HEK293 (cell line): ENCODE measurements around the gene REST.

ENCODE experiments used
- CTCF ChIA-PET: fragments of 350-600 bp; formaldehyde crosslinking; extraction: SDS; loops from one replicate; lab custom pipeline; 2021; ENCODE audit warnings: antibody characterized with exemption; lab: Yijun Ruan, JAX
- POLR2A ChIA-PET: fragments of 300-600 bp; formaldehyde crosslinking; extraction: SDS; loops from one replicate; lab custom pipeline; 2020; ENCODE audit warnings: antibody characterized with exemption, inconsistent platforms; lab: Yijun Ruan, JAX
- H3K27ac ChIP-seq: fragments of 200-500 bp; sonication (Bioruptor generic); 2 replicates; pipeline ENCODE4 v1.5.1; 2014; ENCODE audit warnings: low read depth, low read length, control low read depth, inconsistent platforms; ENCODE audit errors: extremely low read depth
- H3K36me3 ChIP-seq, 2 experiments: fragments of 200-500 bp in 1 of 2; sonication (Bioruptor generic) in 1 of 2; 1 replicate in 1 of 2; 2 replicates in 1 of 2; pipeline ENCODE4 v1.5.1; 2014 to 2017; ENCODE audit warnings: inconsistent platforms in 2 of 2, low read length in 2 of 2; ENCODE audit not compliant: control insufficient read depth in 2 of 2, insufficient read depth in 1 of 2
- H3K4me1 ChIP-seq: fragments of 200-500 bp; sonication (Bioruptor generic); 2 replicates; pipeline ENCODE4 v1.5.1; 2014; ENCODE audit warnings: mild to moderate bottlenecking, low read length, inconsistent platforms; ENCODE audit not compliant: control insufficient read depth, insufficient read depth
- H3K4me3 ChIP-seq: 2 replicates; pipeline ENCODE4 v1.5.1; 2011; ENCODE audit warnings: low read depth, mild to moderate bottlenecking, control low read depth, low read length, moderate library complexity
- H3K9me3 ChIP-seq: fragments of 200-500 bp; sonication (Bioruptor generic); 2 replicates; pipeline ENCODE4 v1.5.1; 2014; ENCODE audit warnings: low read depth, low read length, inconsistent platforms; ENCODE audit not compliant: control insufficient read depth, insufficient read depth
- GLI4 ChIP-seq: fragments of 450-650 bp; formaldehyde crosslinking; IDR thresholded peaks from 2 replicates; pipeline ENCODE4 v1.5.1; 2016; ENCODE audit warnings: missing biosample characterization, missing genetic modification characterization
- GLIS1 ChIP-seq: fragments of 450-650 bp; formaldehyde crosslinking; IDR thresholded peaks from 2 replicates; pipeline ENCODE4 v1.5.1; 2016; ENCODE audit warnings: missing biosample characterization, missing genetic modification characterization
- GLIS2 ChIP-seq: fragments of 450-650 bp; formaldehyde crosslinking; IDR thresholded peaks from 2 replicates; pipeline ENCODE4 v1.5.1; 2016; ENCODE audit warnings: missing biosample characterization, missing genetic modification characterization
- KLF1 ChIP-seq: fragments of 450-650 bp; formaldehyde crosslinking; IDR thresholded peaks from 2 replicates; pipeline ENCODE4 v1.5.1; 2016; ENCODE audit warnings: missing biosample characterization, missing genetic modification characterization
- KLF10 ChIP-seq: fragments of 450-650 bp; IDR thresholded peaks from 2 replicates; pipeline ENCODE4 v1.5.1; 2018; ENCODE audit warnings: missing biosample characterization, mild to moderate bottlenecking, missing genetic modification characterization
- KLF9 ChIP-seq: fragments of 450-650 bp; formaldehyde crosslinking; IDR thresholded peaks from 2 replicates; pipeline ENCODE4 v1.5.1; 2016; ENCODE audit warnings: missing biosample characterization, missing genetic modification characterization, low read depth
- OSR2 ChIP-seq: fragments of 450-650 bp; formaldehyde crosslinking; IDR thresholded peaks from 2 replicates; pipeline ENCODE4 v1.5.1; 2016; ENCODE audit warnings: missing biosample characterization, missing genetic modification characterization
- SP2 ChIP-seq: fragments of 450-650 bp; formaldehyde crosslinking; IDR thresholded peaks from 2 replicates; pipeline ENCODE4 v1.5.1; 2016; ENCODE audit warnings: missing biosample characterization, missing genetic modification characterization
- SP3 ChIP-seq: fragments of 450-650 bp; formaldehyde crosslinking; IDR thresholded peaks from 2 replicates; pipeline ENCODE4 v1.5.1; 2016; ENCODE audit warnings: missing biosample characterization, missing genetic modification characterization
- WT1 ChIP-seq: fragments of 450-650 bp; formaldehyde crosslinking; IDR thresholded peaks from 2 replicates; pipeline ENCODE4 v1.5.1; 2016; ENCODE audit warnings: missing biosample characterization, missing genetic modification characterization
- ZBTB20 ChIP-seq: fragments of 450-650 bp; formaldehyde crosslinking; IDR thresholded peaks from 2 replicates; pipeline ENCODE4 v1.5.1; 2016; ENCODE audit warnings: missing biosample characterization, missing genetic modification characterization
- ZBTB8A ChIP-seq: fragments of 450-650 bp; formaldehyde crosslinking; IDR thresholded peaks from 2 replicates; pipeline ENCODE4 v1.5.1; 2016; ENCODE audit warnings: missing biosample characterization, missing genetic modification characterization
- ZNF155 ChIP-seq: fragments of 450-650 bp; formaldehyde crosslinking; IDR thresholded peaks from 2 replicates; pipeline ENCODE4 v1.5.1; 2016; ENCODE audit warnings: missing biosample characterization, missing genetic modification characterization
- ZNF175 ChIP-seq: fragments of 450-650 bp; formaldehyde crosslinking; IDR thresholded peaks from 2 replicates; pipeline ENCODE4 v1.5.1; 2016; ENCODE audit warnings: missing biosample characterization, missing genetic modification characterization
- ZNF274 ChIP-seq, 2 experiments: fragments of 200-500 bp in 1 of 2; fragments of 450-650 bp in 1 of 2; sonication (Bioruptor generic) in 1 of 2; formaldehyde crosslinking in 1 of 2; IDR thresholded peaks; 2 replicates each; pipeline versions ENCODE4 v1.5.1 to v1.6.1; 2014 to 2016; ENCODE audit warnings: borderline replicate concordance in 1 of 2, inconsistent platforms in 1 of 2, low read length in 1 of 2, missing biosample characterization in 1 of 2, missing genetic modification characterization in 1 of 2
- ZNF292 ChIP-seq: fragments of 450-650 bp; formaldehyde crosslinking; IDR thresholded peaks from 2 replicates; pipeline ENCODE4 v1.5.1; 2016; ENCODE audit warnings: low read depth, missing biosample characterization, missing genetic modification characterization, borderline replicate concordance
- ZNF335 ChIP-seq: fragments of 450-650 bp; formaldehyde crosslinking; conservative IDR thresholded peaks from 2 replicates; pipeline ENCODE4 v1.5.1; 2016; ENCODE audit warnings: missing biosample characterization, missing genetic modification characterization
- ZNF548 ChIP-seq: fragments of 450-650 bp; formaldehyde crosslinking; IDR thresholded peaks from 2 replicates; pipeline ENCODE4 v1.5.1; 2016; ENCODE audit warnings: missing biosample characterization, missing genetic modification characterization
- ZNF558 ChIP-seq: fragments of 450-650 bp; formaldehyde crosslinking; IDR thresholded peaks from 2 replicates; pipeline ENCODE4 v1.5.1; 2016; ENCODE audit warnings: missing biosample characterization, missing genetic modification characterization
- ZNF561 ChIP-seq: fragments of 450-650 bp; IDR thresholded peaks from 2 replicates; pipeline ENCODE4 v1.5.1; 2018; ENCODE audit warnings: missing biosample characterization, missing genetic modification characterization, borderline replicate concordance
- ZNF600 ChIP-seq: fragments of 450-650 bp; formaldehyde crosslinking; IDR thresholded peaks from 2 replicates; pipeline ENCODE4 v1.5.1; 2016; ENCODE audit warnings: missing biosample characterization, missing genetic modification characterization
- ZNF624 ChIP-seq: fragments of 450-650 bp; formaldehyde crosslinking; IDR thresholded peaks from 2 replicates; pipeline ENCODE4 v1.5.1; 2017; ENCODE audit warnings: missing biosample characterization, missing genetic modification characterization
- ZNF658 ChIP-seq: fragments of 450-650 bp; formaldehyde crosslinking; IDR thresholded peaks from 2 replicates; pipeline ENCODE4; 2016; ENCODE audit warnings: missing biosample characterization, missing genetic modification characterization
- ZNF843 ChIP-seq: fragments of 450-650 bp; formaldehyde crosslinking; IDR thresholded peaks from 2 replicates; pipeline ENCODE4 v1.5.1; 2016; ENCODE audit warnings: missing biosample characterization, missing genetic modification characterization
- ZSCAN16 ChIP-seq: fragments of 450-650 bp; formaldehyde crosslinking; IDR thresholded peaks from 2 replicates; pipeline ENCODE4 v1.5.1; 2016; ENCODE audit warnings: missing biosample characterization, missing genetic modification characterization
- ZSCAN30 ChIP-seq: fragments of 450-650 bp; IDR thresholded peaks from 2 replicates; pipeline ENCODE4 v1.5.1; 2018; ENCODE audit warnings: missing biosample characterization, mild to moderate bottlenecking, missing genetic modification characterization, moderate library complexity
- TF ChIP-seq, protein P1 (sequence below): fragments of 450-650 bp; formaldehyde crosslinking; IDR thresholded peaks from 2 replicates; pipeline ENCODE4 v1.5.1; 2017; ENCODE audit warnings: missing biosample characterization, missing genetic modification characterization
- TF ChIP-seq, protein P2 (sequence below): fragments of 450-650 bp; formaldehyde crosslinking; optimal IDR thresholded peaks from 2 replicates; pipeline ENCODE3; 2016; ENCODE audit warnings: missing biosample characterization, mild to moderate bottlenecking, missing genetic modification characterization
- TF ChIP-seq, protein P3 (sequence below): fragments of 450-650 bp; formaldehyde crosslinking; IDR thresholded peaks from 2 replicates; pipeline ENCODE4 v1.5.1; 2016; ENCODE audit warnings: missing biosample characterization, missing genetic modification characterization

Gene REST, protein sequence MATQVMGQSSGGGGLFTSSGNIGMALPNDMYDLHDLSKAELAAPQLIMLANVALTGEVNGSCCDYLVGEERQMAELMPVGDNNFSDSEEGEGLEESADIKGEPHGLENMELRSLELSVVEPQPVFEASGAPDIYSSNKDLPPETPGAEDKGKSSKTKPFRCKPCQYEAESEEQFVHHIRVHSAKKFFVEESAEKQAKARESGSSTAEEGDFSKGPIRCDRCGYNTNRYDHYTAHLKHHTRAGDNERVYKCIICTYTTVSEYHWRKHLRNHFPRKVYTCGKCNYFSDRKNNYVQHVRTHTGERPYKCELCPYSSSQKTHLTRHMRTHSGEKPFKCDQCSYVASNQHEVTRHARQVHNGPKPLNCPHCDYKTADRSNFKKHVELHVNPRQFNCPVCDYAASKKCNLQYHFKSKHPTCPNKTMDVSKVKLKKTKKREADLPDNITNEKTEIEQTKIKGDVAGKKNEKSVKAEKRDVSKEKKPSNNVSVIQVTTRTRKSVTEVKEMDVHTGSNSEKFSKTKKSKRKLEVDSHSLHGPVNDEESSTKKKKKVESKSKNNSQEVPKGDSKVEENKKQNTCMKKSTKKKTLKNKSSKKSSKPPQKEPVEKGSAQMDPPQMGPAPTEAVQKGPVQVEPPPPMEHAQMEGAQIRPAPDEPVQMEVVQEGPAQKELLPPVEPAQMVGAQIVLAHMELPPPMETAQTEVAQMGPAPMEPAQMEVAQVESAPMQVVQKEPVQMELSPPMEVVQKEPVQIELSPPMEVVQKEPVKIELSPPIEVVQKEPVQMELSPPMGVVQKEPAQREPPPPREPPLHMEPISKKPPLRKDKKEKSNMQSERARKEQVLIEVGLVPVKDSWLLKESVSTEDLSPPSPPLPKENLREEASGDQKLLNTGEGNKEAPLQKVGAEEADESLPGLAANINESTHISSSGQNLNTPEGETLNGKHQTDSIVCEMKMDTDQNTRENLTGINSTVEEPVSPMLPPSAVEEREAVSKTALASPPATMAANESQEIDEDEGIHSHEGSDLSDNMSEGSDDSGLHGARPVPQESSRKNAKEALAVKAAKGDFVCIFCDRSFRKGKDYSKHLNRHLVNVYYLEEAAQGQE

DNA sequence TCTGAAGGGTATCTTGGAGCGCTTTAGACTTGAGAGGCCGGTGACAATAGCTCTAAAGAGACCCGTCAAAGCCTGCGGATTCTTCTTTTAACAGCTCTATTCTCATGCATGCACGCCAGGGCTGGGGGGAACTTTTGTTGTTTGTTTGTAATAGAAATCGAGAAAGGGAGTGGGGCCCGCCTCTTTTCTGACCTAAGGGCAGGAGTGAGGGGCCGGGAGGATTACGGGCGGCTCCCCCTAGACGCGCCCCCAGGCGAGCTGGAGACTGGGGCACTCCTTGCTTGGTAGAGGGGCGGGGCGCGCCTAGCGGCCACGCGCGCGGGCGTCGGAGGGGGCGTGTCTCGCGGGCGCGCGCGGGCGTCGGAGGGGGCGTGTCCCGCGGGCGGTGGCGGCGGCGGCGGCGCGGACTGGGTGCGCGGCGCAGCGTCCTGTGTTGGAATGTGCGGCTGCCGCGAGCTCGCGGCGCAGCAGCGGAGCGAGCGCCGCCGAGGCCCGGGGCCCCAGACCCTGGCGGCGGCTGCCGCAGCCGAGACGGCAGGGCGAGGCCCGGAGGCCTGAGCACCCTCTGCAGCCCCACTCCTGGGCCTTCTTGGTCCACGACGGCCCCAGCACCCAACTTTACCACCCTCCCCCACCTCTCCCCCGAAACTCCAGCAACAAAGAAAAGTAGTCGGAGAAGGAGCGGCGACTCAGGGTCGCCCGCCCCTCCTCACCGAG, at the start of gene REST:
REST (plus strand) TSS at position 412 of the 717 bp plus-strand sequence. CDS start 2,739 bp downstream, outside the sequence.
- Histone ChIP-seq H3K27ac (peak within 1 kb of the TSS; percentile 73), H3K36me3 (peaks cover 0 to 8% of the 10 kb centered on the region in 2 experiments; a peak in 1 of 3 replicates), H3K9me3 (no peaks in the 10 kb centered on the region), H3K4me1 (no peaks in the 10 kb centered on the region), H3K4me3 (peak within 1 kb of the TSS; percentile 72)
- POLR2A ChIA-PET = interaction anchor here (1.2 to 1.9 kb wide), 4 partner anchors 69 to 439 kb away, joined by 4 to 9 read pairs (median 5); partner anchors contain the start of genes NOA1 and POLR2B
- CTCF ChIA-PET = interaction anchor here (0.7 kb wide), 1 partner anchor 1042 kb away, joined by 3 read pairs; no protein-coding TSS in a partner anchor
- TF ChIP-seq OSR2 (tag by site-specific recombination) (no peak), ZNF624 (no peak), ZNF600 (tag by site-specific recombination) (0 out of 2 replicates have a peak, but pooled peaks have one; percentile 4), SP3 (tag by site-specific recombination) (no peak), ZNF558 (tag by site-specific recombination) (no peak), ZNF548 (tag by site-specific recombination) (no peak), GLIS2 (peak; percentile 32; the same call in 1 of the 2 replicates), GLIS1 (tag by site-specific recombination) (peak; percentile 28), WT1 (peak; percentile 83), ZBTB20 (tag by site-specific recombination) (peak; percentile 88), ZNF292 (no peak), ZNF335 (peak; percentile 52; the same call in 1 of the 2 replicates), ZNF274 (IDR thresholded peaks at IDR 0.05; ENCODE audit: low read length) (no peak), ZNF274 (tag by site-specific recombination; IDR thresholded peaks at IDR 0.05; ENCODE audit: borderline replicate concordance) (no peak), ZNF658 (tag by site-specific recombination) (no peak), GLI4 (tag by site-specific recombination) (no peak), ZSCAN16 (tag by site-specific recombination) (no peak), SP2 (tag by site-specific recombination) (0 out of 2 replicates have a peak, but pooled peaks have one; percentile 15), KLF1 (peak; percentile 80), ZNF175 (no peak), ZNF561 (tag by site-specific recombination) (no peak), ZBTB8A (tag by site-specific recombination) (peak; percentile 79), KLF9 (tag by site-specific recombination) (peak; percentile 84), ZNF155 (no peak), ZNF843 (tag by site-specific recombination) (no peak), KLF10 (peak; percentile 91), ZSCAN30 (tag by site-specific recombination) (no peak)
- TF ChIP-seq, protein P1, sequence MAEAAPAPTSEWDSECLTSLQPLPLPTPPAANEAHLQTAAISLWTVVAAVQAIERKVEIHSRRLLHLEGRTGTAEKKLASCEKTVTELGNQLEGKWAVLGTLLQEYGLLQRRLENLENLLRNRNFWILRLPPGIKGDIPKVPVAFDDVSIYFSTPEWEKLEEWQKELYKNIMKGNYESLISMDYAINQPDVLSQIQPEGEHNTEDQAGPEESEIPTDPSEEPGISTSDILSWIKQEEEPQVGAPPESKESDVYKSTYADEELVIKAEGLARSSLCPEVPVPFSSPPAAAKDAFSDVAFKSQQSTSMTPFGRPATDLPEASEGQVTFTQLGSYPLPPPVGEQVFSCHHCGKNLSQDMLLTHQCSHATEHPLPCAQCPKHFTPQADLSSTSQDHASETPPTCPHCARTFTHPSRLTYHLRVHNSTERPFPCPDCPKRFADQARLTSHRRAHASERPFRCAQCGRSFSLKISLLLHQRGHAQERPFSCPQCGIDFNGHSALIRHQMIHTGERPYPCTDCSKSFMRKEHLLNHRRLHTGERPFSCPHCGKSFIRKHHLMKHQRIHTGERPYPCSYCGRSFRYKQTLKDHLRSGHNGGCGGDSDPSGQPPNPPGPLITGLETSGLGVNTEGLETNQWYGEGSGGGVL (tag by site-specific recombination) = peak; percentile 51; the same call in 1 of the 2 replicates
- TF ChIP-seq, protein P2, sequence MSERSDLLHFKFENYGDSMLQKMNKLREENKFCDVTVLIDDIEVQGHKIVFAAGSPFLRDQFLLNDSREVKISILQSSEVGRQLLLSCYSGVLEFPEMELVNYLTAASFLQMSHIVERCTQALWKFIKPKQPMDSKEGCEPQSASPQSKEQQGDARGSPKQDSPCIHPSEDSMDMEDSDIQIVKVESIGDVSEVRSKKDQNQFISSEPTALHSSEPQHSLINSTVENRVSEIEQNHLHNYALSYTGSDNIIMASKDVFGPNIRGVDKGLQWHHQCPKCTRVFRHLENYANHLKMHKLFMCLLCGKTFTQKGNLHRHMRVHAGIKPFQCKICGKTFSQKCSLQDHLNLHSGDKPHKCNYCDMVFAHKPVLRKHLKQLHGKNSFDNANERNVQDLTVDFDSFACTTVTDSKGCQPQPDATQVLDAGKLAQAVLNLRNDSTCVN (tag by site-specific recombination) = peak; percentile 46
- TF ChIP-seq, protein P3, sequence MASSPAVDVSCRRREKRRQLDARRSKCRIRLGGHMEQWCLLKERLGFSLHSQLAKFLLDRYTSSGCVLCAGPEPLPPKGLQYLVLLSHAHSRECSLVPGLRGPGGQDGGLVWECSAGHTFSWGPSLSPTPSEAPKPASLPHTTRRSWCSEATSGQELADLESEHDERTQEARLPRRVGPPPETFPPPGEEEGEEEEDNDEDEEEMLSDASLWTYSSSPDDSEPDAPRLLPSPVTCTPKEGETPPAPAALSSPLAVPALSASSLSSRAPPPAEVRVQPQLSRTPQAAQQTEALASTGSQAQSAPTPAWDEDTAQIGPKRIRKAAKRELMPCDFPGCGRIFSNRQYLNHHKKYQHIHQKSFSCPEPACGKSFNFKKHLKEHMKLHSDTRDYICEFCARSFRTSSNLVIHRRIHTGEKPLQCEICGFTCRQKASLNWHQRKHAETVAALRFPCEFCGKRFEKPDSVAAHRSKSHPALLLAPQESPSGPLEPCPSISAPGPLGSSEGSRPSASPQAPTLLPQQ (tag by site-specific recombination) = peak; percentile 54; the same call in 1 of the 2 replicates
